ENCODE data around the gene RFX1.
"Not testable (repeated sequence)": the region's sequence is repeated elsewhere in the genome, so short reads cannot be mapped to it uniquely, and the experiment has no call there.

RFX1 gene

GRCh38 chr19:14022469-14022868, 16.3 kb upstream of the RFX1 start:
- DNase-seq (ENCODE audit: low spot score) = no peak
- TF ChIP-seq, protein P1, sequence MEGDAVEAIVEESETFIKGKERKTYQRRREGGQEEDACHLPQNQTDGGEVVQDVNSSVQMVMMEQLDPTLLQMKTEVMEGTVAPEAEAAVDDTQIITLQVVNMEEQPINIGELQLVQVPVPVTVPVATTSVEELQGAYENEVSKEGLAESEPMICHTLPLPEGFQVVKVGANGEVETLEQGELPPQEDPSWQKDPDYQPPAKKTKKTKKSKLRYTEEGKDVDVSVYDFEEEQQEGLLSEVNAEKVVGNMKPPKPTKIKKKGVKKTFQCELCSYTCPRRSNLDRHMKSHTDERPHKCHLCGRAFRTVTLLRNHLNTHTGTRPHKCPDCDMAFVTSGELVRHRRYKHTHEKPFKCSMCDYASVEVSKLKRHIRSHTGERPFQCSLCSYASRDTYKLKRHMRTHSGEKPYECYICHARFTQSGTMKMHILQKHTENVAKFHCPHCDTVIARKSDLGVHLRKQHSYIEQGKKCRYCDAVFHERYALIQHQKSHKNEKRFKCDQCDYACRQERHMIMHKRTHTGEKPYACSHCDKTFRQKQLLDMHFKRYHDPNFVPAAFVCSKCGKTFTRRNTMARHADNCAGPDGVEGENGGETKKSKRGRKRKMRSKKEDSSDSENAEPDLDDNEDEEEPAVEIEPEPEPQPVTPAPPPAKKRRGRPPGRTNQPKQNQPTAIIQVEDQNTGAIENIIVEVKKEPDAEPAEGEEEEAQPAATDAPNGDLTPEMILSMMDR (IDR thresholded peaks at IDR 0.05; ENCODE audit: extremely low read depth, missing control alignments) = no peak

DNA sequence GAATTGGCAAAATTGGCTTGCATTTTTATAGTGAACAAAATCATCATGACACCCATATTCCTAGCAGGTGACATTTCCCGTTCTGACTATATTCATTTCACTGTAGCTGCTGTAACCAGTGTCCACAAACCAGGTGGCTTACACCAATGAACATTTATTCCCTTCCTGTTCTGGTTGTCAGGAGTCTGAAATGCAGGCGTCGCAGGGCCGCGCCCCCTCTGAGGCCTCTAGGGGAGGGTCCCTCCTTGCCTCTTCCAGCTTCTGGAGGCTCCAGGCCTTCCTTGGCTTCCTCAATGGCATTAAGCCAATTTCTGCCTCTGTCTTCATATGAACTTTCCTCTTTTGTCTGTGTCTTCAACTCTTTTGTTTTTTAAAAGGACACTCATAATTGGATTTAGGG, 15.4 kb upstream of the RFX1 start:
- no peak for DNase-seq (ENCODE audit: low spot score)
- TF ChIP-seq, protein P1 (IDR thresholded peaks at IDR 0.05; ENCODE audit: extremely low read depth, missing control alignments) = no peak

DNA sequence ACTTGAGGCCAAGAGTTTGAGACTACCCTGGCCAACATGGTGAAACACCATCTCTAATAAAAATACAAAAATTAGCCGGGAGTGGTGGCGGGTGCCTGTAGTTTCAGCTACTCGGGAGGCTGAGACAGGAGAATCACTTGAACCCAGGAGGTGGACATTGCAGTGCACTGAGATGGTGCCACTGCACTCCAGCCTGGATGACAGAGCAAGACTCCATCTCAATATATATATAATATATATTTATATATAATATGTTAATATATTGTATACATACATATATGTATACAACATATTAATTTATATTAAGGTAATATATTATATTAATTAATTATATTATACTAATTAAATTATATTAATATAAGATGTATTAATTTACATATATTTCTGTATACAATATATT, 13.6 kb upstream of the RFX1 start:
- not testable (repeated sequence) for DNase-seq (ENCODE audit: low spot score)

GRCh38 chr19:14019100-14019499, 13.0 kb upstream of the RFX1 start:
- TF ChIP-seq, protein P1 (IDR thresholded peaks at IDR 0.05; ENCODE audit: extremely low read depth, missing control alignments) = no peak
- peak; percentile 12 for DNase-seq (ENCODE audit: low spot score)

DNA sequence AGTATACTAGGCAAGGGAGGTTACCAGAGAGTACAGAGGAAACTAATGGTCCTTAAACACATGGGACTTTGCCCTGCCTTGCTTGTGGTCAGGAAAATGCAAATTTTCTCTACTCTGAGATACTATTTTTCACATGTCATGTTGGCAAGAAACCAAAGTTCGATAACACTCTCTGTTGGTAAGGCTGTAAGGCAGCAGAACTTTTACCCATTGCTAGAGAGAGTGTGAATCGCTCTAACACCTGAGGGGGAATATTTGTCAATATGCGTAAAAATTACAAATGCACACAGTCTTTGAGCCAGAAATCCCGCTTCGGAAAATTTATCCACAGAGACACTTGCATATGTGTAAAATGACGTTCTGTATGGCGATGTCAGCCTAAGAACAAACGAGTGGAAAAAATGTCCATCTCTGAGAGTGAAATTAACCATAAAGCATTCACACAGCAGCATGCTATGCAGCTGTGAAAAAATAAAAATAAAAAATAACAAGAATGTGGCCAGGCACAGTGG, 9.5 kb upstream of the RFX1 start:
- TF ChIP-seq, protein P1 (IDR thresholded peaks at IDR 0.05; ENCODE audit: extremely low read depth, missing control alignments) = no peak
- peak; percentile 75 for DNase-seq (ENCODE audit: low spot score)

- DNase-seq (ENCODE audit: low spot score) = no peak
- TF ChIP-seq, protein P1 (IDR thresholded peaks at IDR 0.05; ENCODE audit: extremely low read depth, missing control alignments) = no peak
Observed at GRCh38 chr19:14012378-14012915, 6.3 kb upstream of the RFX1 start.

- DNase-seq (ENCODE audit: low spot score) = no peak
- TF ChIP-seq, protein P1 (IDR thresholded peaks at IDR 0.05; ENCODE audit: extremely low read depth, missing control alignments) = no peak
Observed at GRCh38 chr19:14006766-14007562, 844 bp upstream of the RFX1 start.
